IPS-18c (cell line): ENCODE results near the gene AREL1.

Experiments
- H3K4me3 ChIP-seq: 2 replicates; pipeline ENCODE4 v1.7.0; 2013; ENCODE audit warnings: low read depth, mild to moderate bottlenecking, low read length, moderate library complexity; ENCODE audit not compliant: insufficient read depth
- H3K9me3 ChIP-seq: one replicate; pipeline ENCODE4 v1.6.1; 2013; ENCODE audit warnings: mild to moderate bottlenecking, low read length, moderate library complexity; ENCODE audit not compliant: control insufficient read depth, insufficient read depth

Gene AREL1

GRCh38 chr14:74628418-74628817 lies 84.5 kb downstream of the AREL1 start:
- no peak overlapping the region for H3K4me3 ChIP-seq

GRCh38 chr14:74627076-74627475 lies 85.8 kb downstream of the AREL1 start:
- Histone ChIP-seq H3K4me3 (no peak overlapping the region), H3K9me3 (no peaks in the 10 kb centered on the region)

More at GRCh38 chr14:74628418-74628817, 84.5 kb downstream of the AREL1 start:
- H3K9me3 ChIP-seq, result no peaks in the 10 kb centered on the region

GRCh38 chr14:74622257-74622656 lies 90.6 kb downstream of the AREL1 start:
- H3K4me3 ChIP-seq, result no peak overlapping the region
- H3K9me3 ChIP-seq, result no peaks in the 10 kb centered on the region

DNA sequence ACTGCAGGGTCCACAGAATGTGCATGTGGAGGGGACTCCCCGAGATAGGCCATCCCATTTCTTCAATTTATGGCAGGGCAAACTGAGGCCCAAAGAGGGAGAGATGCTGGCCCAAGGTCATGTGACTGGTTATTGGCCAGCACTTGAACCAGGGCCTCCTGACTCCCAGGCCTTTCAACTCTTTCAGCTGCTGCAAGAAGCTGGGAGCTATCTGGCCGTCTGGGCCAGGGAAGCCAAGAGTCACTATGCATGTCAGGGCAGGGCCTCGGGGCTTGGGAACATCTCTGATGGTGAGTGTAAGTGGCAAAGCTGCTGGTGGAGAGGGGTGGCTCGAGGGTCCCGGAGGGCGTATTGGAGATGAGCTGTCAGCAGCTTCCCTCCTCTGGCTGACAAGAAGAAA lies 91.3 kb downstream of the AREL1 start:
- H3K9me3 ChIP-seq, result no peaks in the 10 kb centered on the region
- no peak overlapping the region for H3K4me3 ChIP-seq

DNA sequence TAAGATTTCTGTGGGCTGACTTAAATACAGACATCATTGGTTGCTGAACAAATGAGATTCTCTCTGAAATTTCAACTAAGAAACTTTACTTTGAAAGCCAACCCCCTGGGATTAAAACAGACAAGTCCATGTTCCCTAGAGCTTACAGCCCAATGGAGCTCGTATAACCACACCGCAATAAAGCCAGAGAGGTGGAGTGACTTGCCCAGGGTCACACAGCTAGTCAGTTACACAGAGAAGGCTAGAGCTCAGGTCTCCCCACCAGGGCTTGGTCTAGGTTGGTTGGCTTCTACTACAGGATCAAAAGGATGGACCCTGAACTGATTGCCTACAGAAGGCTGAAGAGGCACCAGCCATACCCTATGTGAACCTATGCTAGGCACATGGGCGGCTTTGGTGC lies 92.0 kb downstream of the AREL1 start:
- Histone ChIP-seq H3K4me3 (no peak overlapping the region), H3K9me3 (no peaks in the 10 kb centered on the region)

GRCh38 chr14:74620497-74620921 lies 92.4 kb downstream of the AREL1 start:
- H3K9me3 ChIP-seq, result no peaks in the 10 kb centered on the region
- H3K4me3 ChIP-seq, result no peak overlapping the region

DNA sequence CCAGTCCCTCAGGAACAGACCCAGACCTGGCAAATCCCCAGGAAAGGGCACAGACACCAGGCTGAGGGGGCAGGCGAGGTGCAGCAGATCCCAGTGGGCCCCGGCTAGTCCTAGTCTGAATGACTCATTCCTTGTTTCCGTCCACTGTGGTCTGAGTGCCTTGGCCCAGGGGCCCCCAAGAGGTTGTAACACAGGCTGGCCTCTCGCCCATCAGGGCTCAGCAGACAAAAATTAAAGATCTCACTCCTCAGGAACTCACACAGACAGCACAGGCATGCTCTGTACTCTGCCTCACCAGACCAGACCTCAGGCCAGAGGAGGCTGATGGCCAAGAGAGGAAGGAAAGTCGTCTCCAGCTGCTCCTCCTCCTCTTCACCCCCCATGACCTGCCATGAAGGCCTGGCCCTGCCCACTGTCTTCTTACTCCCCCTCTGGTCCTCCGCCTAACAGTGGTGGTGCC lies 93.2 kb downstream of the AREL1 start:
- Histone ChIP-seq H3K9me3 (no peaks in the 10 kb centered on the region), H3K4me3 (no peak overlapping the region)

DNA sequence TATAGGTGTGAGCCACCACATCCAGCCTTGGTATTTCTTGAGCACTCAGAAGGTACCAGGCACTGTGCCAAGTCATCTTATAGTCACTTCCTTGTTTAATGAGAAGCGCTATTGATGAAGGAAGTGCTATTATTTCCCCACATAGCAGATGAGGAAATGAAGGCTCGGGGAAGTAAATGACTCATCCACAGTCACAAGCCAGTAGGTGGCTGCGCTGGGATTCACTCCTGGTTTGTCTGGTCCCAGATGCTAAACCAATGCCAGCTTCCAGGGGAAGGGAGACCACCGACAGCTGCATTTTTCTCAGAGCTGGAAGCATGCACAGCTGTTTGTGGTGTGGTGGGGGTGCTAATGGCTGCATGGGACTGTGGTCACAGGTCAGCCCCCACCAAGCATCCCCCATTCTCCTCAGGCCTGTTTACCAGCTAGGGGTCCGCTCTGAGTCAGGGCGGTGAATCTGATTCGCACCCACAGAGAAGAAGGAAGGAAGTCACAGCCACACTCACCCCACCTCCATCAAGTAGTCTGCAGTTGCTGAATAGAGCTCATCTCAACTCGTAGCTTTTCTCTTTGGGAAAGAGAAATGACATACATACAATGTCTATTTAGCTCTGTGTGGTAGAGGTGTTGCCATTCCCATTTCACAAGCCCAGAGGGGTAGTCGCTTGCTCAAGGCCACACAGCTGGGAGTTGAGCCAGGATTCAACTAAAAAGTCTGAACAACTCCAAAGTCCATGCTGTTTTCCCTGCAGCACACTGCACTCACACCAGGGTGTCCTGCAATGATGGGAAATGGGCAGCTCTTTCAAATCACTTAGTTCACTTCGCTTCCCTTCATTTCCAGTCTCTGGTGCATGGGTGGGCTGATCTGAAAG lies 94.6 kb downstream of the AREL1 start:
- H3K9me3 ChIP-seq, result no peaks in the 10 kb centered on the region
- no peak overlapping the region for H3K4me3 ChIP-seq

- H3K4me3 ChIP-seq, result no peak overlapping the region
- H3K9me3 ChIP-seq, result no peaks in the 10 kb centered on the region
Measured at GRCh38 chr14:74616996-74617700, 95.7 kb downstream of the AREL1 start.

DNA sequence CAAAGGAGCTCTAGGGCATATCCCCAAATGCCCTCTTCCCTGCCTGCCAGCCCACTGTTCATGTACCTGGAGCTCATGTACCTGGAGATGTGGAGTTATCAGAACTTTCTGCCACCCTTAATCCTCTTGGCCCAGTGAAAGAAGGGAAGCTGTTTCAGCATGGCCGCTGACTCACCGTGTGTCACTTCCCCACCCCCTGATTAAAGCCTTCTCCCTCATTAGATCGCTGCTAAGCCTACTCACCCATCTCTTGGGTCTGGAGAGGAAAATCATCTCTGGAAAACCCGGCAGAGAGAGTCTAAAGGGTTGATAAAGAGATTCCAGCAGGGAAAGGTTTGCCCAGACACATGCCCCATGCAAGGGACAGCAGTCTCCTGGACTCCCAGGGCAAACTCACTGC lies 96.4 kb downstream of the AREL1 start:
- Histone ChIP-seq H3K4me3 (no peak overlapping the region), H3K9me3 (no peaks in the 10 kb centered on the region)

DNA sequence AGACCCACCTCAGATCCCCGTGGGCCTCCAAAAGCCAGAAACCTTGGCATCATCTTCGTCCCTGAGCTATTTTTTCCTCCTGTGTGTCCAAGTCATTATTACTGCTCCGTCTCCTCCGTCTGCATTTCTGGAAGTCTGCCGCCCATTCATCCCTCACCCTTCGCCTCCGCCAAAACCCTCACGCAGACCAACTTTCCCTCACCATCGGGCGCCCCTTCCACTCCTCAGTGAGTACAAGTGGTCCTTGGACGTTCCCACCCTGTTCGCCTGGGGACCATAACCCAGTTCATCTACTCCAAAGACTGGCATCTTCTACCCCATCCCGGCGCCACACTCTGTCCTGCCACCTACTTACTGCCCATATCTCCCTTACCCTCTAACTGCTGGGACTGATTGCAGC lies 97.1 kb downstream of the AREL1 start:
- Histone ChIP-seq H3K9me3 (no peaks in the 10 kb centered on the region), H3K4me3 (no peak overlapping the region)

DNA sequence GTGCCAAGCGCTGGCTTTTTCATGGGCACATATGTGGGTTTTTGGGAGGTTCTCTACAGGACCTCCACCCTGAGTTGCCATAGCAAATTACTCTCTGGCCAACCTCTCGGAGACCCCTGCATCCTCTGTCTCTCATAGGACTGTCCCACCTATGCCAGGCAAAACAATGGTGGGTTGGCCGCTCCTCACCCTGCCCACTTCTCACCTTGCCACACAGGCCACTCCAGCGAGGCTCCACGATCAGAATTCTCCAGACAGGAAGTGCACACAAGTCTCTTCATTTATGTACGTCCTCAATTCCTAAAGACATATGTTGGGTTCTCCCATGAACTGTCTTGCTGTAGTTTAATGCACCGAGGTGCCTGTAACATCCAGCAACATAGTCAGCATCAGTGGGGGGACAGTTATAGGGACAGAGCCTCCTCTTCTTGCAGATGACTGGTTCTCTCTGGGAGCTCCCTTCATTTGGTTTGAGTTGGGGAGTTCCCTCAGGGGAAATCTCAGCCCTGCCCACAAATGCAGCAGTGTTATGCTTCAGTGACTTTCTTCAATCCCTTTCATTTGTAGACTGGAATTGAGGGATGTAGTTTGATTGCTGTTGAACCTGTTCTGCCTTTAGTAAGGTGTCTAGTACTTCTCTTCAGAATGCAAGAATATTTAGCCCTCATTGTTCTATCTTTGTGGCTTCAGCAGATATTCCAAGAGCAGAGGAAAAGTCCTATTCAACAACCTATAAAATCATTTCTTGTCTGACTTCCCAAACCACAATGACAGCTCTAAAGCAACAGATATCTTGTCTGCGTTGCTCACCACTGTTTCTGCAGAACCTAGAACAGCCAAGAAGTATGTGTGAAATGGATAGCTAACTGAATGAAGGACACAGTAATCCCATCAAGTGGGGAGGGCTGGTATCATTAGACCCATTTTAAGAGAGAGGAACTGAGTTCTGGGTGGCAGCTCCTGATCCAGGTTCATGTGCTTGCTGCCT lies 98.1 kb downstream of the AREL1 start:
- H3K4me3 ChIP-seq, result no peak overlapping the region

DNA sequence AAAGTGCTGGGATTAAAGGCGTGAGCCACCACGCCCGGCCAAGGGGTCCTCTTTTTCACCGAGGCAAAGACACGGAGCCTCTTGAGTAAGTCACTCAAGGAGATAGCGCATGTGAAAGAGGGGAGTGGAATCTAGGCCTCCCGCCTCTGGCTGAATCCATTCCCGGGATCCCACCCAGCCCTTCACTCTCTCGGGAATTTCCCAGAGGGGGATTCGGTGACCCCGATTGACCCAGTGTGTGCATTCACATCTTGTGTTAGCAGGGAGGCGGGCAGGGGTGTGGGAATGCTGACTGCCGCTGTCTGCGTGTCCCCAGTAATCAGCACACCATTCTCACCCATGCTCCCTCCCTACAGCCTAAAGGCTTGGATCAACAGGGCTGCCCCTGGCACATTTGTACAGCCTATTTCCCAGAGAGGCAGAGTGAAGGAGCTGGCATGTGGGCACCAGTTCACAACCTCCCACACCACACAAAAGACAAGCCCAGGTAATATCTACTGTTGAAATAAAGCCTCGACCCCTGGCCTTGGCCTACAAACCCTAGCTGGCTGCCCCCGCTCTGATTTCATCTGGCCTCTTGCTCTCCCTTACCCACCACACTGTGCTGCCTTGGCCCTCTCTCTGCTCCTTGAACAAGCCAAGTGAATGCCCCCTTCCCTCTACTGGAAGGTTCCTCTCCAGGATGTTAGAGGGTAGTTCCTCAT lies 99.5 kb downstream of the AREL1 start:
- Histone ChIP-seq H3K4me3 (no peak overlapping the region), H3K9me3 (no peaks in the 10 kb centered on the region)

More for the DNA sequence above, 98.1 kb downstream of the AREL1 start:
- no peaks in the 10 kb centered on the region for H3K9me3 ChIP-seq

DNA sequence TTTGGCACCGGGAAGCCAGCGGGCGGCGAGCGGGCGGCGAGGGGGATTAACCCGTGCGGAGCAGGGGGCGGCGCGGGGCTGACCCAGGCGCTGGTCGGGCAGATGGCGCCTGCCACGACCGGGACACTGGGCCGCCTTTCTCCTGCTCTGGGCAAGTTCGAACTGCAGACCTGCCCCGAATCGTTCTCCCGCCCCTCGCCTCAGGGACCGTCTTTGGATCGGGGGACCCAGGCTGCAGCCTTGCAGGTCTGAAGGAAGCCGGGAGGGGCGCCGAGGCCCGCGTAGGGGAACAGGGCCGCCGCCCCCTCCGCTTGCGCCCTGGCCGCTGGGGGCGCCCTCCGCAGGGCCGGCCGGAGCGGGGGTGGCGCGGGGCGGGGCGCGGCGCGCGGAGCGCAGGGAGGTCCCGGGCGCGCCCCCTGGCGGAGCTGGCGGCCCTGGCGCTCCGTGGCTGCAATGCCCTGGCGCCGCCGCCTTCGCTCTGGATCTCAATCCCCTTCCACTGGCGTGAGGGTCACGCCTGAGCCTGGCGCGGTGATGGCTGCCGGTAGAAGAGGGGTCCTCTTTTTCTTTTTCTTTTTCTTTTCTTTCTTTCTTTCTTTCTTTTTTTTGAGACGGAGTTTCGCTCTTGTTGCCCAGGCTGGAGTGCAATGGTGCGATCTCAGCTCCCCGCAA lies 100.4 kb downstream of the AREL1 start:
- Histone ChIP-seq H3K9me3 (no peaks in the 10 kb centered on the region), H3K4me3 (peak overlapping the region; percentile 63)

GRCh38 chr14:74611650-74612349 lies 101.1 kb downstream of the AREL1 start, which contains the start of gene LTBP2:
LTBP2 (minus strand) TSS chr14:74612237; CDS start chr14:74611944, 293 bp downstream.
- no peaks in the 10 kb centered on the region for H3K9me3 ChIP-seq
- peak within 1 kb of the TSS; percentile 63 for H3K4me3 ChIP-seq
